Endothelial cell of umbilical vein (primary cell): Measurements from ENCODE around the gene CFAP300. TPM values are rescaled to one million over a fixed set of nuclear protein-coding genes. Genes with fewer than 3 reads are reported as not detected.

Experiments
- BruUV-seq: library from RNA; stranded (reverse); fragments of 400-500 nt; replicated peaks from 2 replicates; lab custom pipeline; 2021; lab: Mats Ljungman, UMichigan
- CTCF ChIA-PET: fragments of 300-600, 350-600 bp; sonication (Branson Sonifier 250); formaldehyde crosslinking; loops from one replicate; lab custom pipeline; 2021; ENCODE audit warnings: antibody characterized with exemption, inconsistent platforms; lab: Charles Lee
- POLR2A ChIA-PET: fragments of 300-600, 350-600 bp; sonication (Branson Sonifier 250); formaldehyde crosslinking; loops from one replicate; lab custom pipeline; 2021; ENCODE audit warnings: antibody characterized with exemption, inconsistent platforms; lab: Charles Lee
- DNase-seq: peaks from one replicate; pipeline ENCODE4 v3.0.0-alpha.2; 2011; ENCODE audit warnings: low read depth, low spot score
- FAIRE-seq: peaks from 2 replicates; lab custom pipeline; 2011; peaks lifted over from hg19 to GRCh38; lab: Jason Lieb, UNC
- H2AFZ ChIP-seq: 2 replicates; pipeline ENCODE4 v1.6.0; 2012; ENCODE audit warnings: low read depth, low read length, control low read depth, inconsistent platforms
- H3K27ac ChIP-seq: 2 replicates; pipeline ENCODE4 v1.5.1; 2011; ENCODE audit warnings: low read depth, mild to moderate bottlenecking, control low read depth, low read length, moderate library complexity; ENCODE audit not compliant: insufficient read depth
- H3K27me3 ChIP-seq, 2 experiments: 2 replicates each; pipeline versions ENCODE4 v1.6.0 to v1.6.1; 2011; ENCODE audit warnings: low read length in 2 of 2, mixed read lengths in 1 of 2; ENCODE audit not compliant: control insufficient read depth in 2 of 2, insufficient read depth in 2 of 2
- H3K36me3 ChIP-seq, 2 experiments: 2 replicates in 1 of 2; 3 replicates in 1 of 2; pipeline ENCODE4 v1.5.1; 2011; ENCODE audit warnings: low read length in 2 of 2, mild to moderate bottlenecking in 1 of 2, moderate library complexity in 1 of 2; ENCODE audit not compliant: control insufficient read depth in 2 of 2, insufficient read depth in 2 of 2; ENCODE audit errors: extremely low read depth in 1 of 2
- H3K4me1 ChIP-seq: 3 replicates; pipeline ENCODE4 v1.5.1; 2011; ENCODE audit warnings: mild to moderate bottlenecking, low read length; ENCODE audit not compliant: control insufficient read depth, insufficient read depth; ENCODE audit errors: extremely low read depth
- H3K4me2 ChIP-seq: 2 replicates; pipeline ENCODE4 v1.6.1; 2011; ENCODE audit warnings: low read length, control low read depth, mixed read lengths; ENCODE audit not compliant: insufficient read depth
- H3K4me3 ChIP-seq, 3 experiments: fragments of 200-600 bp in 1 of 3; sonication (generic), shearing (Covaris generic) in 1 of 3; replicated peaks in 1 of 3; 2 replicates each; pipeline ENCODE4 v1.5.1; 2011 to 2016; ENCODE audit warnings: control low read depth in 3 of 3, low read length in 3 of 3, mild to moderate bottlenecking in 2 of 3, inconsistent platforms in 1 of 3, low read depth in 1 of 3, moderate library complexity in 1 of 3; ENCODE audit not compliant: insufficient read depth in 1 of 3
- H3K79me2 ChIP-seq: 2 replicates; pipeline ENCODE4 v1.6.0; 2012; ENCODE audit warnings: low read length, inconsistent platforms; ENCODE audit not compliant: control insufficient read depth, insufficient read depth
- H3K9ac ChIP-seq: replicated peaks from 2 replicates; pipeline ENCODE3; 2011; ENCODE audit warnings: low read length, control low read depth; ENCODE audit not compliant: insufficient read depth; ENCODE audit errors: extremely low read depth
- H3K9me1 ChIP-seq: replicated peaks from 3 replicates; pipeline ENCODE4 v1.6.0; 2011; ENCODE audit warnings: mild to moderate bottlenecking, low read length; ENCODE audit not compliant: control insufficient read depth, insufficient read depth; ENCODE audit errors: extremely low read depth
- H3K9me3 ChIP-seq: replicated peaks from 2 replicates; pipeline ENCODE4 v1.5.1; 2012; ENCODE audit warnings: low read length, inconsistent platforms; ENCODE audit not compliant: control insufficient read depth, insufficient read depth
- H4K20me1 ChIP-seq: replicated peaks from 2 replicates; pipeline ENCODE3; 2011; ENCODE audit warnings: mild to moderate bottlenecking, low read length; ENCODE audit not compliant: control insufficient read depth, insufficient read depth; ENCODE audit errors: extremely low read depth
- CTCF ChIP-seq, 2 donors: IDR thresholded peaks; 1 replicate in 1 of 2; 2 replicates in 1 of 2; pipeline ENCODE4 v1.5.1; 2011; ENCODE audit warnings: low read length in 2 of 2, mild to moderate bottlenecking in 2 of 2, moderate library complexity in 2 of 2, control low read depth in 1 of 2, inconsistent platforms in 1 of 2, low read depth in 1 of 2; ENCODE audit not compliant: insufficient read depth in 1 of 2; ENCODE audit errors: extremely low read depth in 1 of 2
- JUN ChIP-seq: IDR thresholded peaks from 2 replicates; pipeline ENCODE4 v1.6.1; 2011; ENCODE audit warnings: borderline replicate concordance, low read depth; ENCODE audit not compliant: insufficient read length, insufficient read depth
- POLR2AphosphoS5 ChIP-seq: IDR thresholded peaks from 2 replicates; pipeline ENCODE4 v1.6.1; 2012; ENCODE audit warnings: low read depth, mild to moderate bottlenecking, control low read depth, low read length, moderate library complexity; ENCODE audit not compliant: insufficient read depth
- dilution Hi-C: fragments of 300-500 bp; cut with MboI; formaldehyde crosslinking; loops from one replicate; pipeline ENCODE4 v1.15.0; 2019; ENCODE audit warnings: low sequenced_read_pairs; ENCODE audit not compliant: extremely low pct_ligation_motif_present
- intact Hi-C: fragments of 100-400 bp; cut with micrococcal nuclease; formaldehyde crosslinking; loops from one replicate; pipeline ENCODE4 v1.10.0; 2022
- polyA plus RNA-seq, 4 experiments: library from polyadenylated mRNA; depleted of rRNA in 3 of 4; stranded (reverse) in 3 of 4; unstranded in 1 of 4; fragments of >200 nt; gene quantifications; 2 replicates each; pipeline versions ENCODE4 v1.2.1 to v1.2.3, GENCODE V29; 2011 to 2012; ENCODE audit warnings: missing spikeins in 1 of 4
- total RNA-seq: library from RNA; stranded (reverse); gene quantifications from 2 replicates; pipeline ENCODE4 v1.2.3, GENCODE V29; 2021

Gene CFAP300
- total and polyA plus RNA-seq, 2 donors (not counting 3 experiments of a cell fraction or from before 2014, with no cell fraction given) = 0.07 TPM; not detected in 1

DNA sequence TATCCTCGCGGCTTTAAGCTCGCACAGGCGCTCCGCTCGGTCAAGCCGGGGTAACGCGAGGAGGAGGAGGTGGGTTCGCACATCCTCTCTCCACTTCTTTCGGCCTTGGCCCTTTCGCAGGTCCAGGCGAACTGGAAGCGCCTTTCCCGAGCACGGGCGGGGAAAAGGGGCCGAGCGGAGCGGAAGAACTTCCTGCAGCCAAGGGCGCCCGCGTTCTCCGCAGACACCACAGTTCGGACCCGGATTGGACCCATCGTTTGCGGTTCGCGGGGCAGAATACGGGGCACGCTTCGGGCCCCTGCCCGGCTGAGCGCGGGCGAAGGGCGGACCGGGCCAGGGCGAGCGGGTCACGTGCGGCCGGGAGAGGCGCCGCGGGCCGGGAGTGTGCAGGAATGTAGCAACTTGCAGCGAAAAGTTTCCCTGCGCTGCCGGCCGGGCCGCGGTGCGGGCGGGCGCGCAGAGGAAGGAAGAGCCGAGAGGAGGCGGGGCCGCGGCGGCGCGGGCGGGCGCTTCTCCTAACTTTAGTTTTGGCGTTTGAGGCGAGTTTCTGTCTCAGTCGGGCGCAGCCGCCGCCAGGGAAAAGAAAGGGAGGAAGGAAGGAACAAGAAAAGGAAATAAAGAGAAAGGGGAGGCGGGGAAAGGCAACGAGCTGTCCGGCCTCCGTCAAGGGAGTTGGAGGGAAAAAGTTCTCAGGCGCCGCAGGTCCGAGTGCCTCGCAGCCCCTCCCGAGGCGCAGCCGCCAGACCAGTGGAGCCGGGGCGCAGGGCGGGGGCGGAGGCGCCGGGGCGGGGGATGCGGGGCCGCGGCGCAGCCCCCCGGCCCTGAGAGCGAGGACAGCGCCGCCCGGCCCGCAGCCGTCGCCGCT is 62.9 kb downstream of the CFAP300 start, which contains the start of gene YAP1:
Gene YAP1, plus strand, starts transcription at position 552 of the 865 bp plus-strand sequence. CDS start 402 bp downstream, outside the sequence.
- CTCF ChIA-PET = interaction anchor here (0.7 to 1.2 kb wide), 3 partner anchors 116 to 232 kb away, joined by 3 to 5 read pairs (median 4); no protein-coding TSS in a partner anchor
- H3K4me1 ChIP-seq = peaks cover 11% of the 10 kb centered on the region
- intact Hi-C loops (loop anchor here (1.0 to 10.0 kb wide), 5 partner anchors 99 to 685 kb away; partner anchors contain the start of gene MMP1), dilution Hi-C loops (no loop called here)
- H3K79me2 ChIP-seq = peaks cover 6% of the 10 kb centered on the region
- peak within 1 kb of the TSS; percentile 72 for H3K27ac ChIP-seq
- peak; percentile 89 for DNase-seq
- no peaks in the 10 kb centered on the region for H3K9me3 ChIP-seq
- peak within 1 kb of the TSS; percentile 85 to 99 (median 88) for H3K4me3 ChIP-seq
- H3K27me3 ChIP-seq = peaks cover 2 to 18% of the 10 kb centered on the region in 2 experiments
- no peaks in the 10 kb centered on the region for H3K9me1 ChIP-seq
- peak; percentile 58 for FAIRE-seq
- H3K4me2 ChIP-seq = peak within 1 kb of the TSS; percentile 98
- TF ChIP-seq POLR2AphosphoS5 (peak; percentile 32), JUN (no peak)
- POLR2A ChIA-PET = no interaction called here
- peaks cover 0 to 2% of the 10 kb centered on the region in 2 experiments for H3K36me3 ChIP-seq
- H3K9ac ChIP-seq = peak within 1 kb of the TSS; percentile 53
- H2AFZ ChIP-seq = peak within 1 kb of the TSS; percentile 73
- BruUV-seq = no TSS peak
- peaks cover 12% of the 10 kb centered on the region for H4K20me1 ChIP-seq

DNA sequence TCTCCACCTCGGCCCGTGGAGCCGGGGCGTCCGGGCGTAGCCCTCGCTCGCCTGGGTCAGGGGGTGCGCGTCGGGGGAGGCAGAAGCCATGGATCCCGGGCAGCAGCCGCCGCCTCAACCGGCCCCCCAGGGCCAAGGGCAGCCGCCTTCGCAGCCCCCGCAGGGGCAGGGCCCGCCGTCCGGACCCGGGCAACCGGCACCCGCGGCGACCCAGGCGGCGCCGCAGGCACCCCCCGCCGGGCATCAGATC is 63.4 kb downstream of the CFAP300 start:
- peaks cover 5 to 22% of the 10 kb centered on the region in 2 experiments for H3K27me3 ChIP-seq
- H3K9me3 ChIP-seq = no peaks in the 10 kb centered on the region
- CTCF ChIA-PET = interaction anchor here (0.7 to 1.2 kb wide), 4 partner anchors 61 to 231 kb away, joined by 3 to 5 read pairs (median 4); no protein-coding TSS in a partner anchor
- peak overlapping the region; percentile 53 to 99 (median 69) for H3K4me3 ChIP-seq
- H3K4me2 ChIP-seq = peak overlapping the region; percentile 20
- peak overlapping the region; percentile 72 for H3K27ac ChIP-seq
- H4K20me1 ChIP-seq = peaks cover 17% of the 10 kb centered on the region
- TF ChIP-seq POLR2AphosphoS5 (peak; percentile 2), CTCF (IDR thresholded peaks at IDR 0.05; ENCODE audit: extremely low read depth in 1 of 2, insufficient read depth in 1 of 2, low read depth in 1 of 2, low read length in 2 of 2) (no peak)
- H3K79me2 ChIP-seq = peaks cover 6% of the 10 kb centered on the region
- peak overlapping the region; percentile 53 for H3K9ac ChIP-seq
- peaks cover 11% of the 10 kb centered on the region for H3K4me1 ChIP-seq
- intact Hi-C loops = loop anchor here (1.0 to 10.0 kb wide), 6 partner anchors 100 to 684 kb away; partner anchors contain the start of genes CEP126 and MMP1
- no peak for DNase-seq
- no peak for FAIRE-seq
- peak overlapping the region; percentile 66 for H2AFZ ChIP-seq
- POLR2A ChIA-PET = interaction anchor here (0.7 kb wide), 1 partner anchor 776 kb away, joined by 3 read pairs; no protein-coding TSS in a partner anchor
- dilution Hi-C loops = no loop called here
- H3K36me3 ChIP-seq = peaks cover 2 to 4% of the 10 kb centered on the region in 2 experiments
- H3K9me1 ChIP-seq = no peaks in the 10 kb centered on the region
- BruUV-seq = no TSS peak
